Measurements from ENCODE around the gene ZNF417.
"Not testable (repeated sequence)": the region's sequence is repeated elsewhere in the genome, so short reads cannot be mapped to it uniquely, and the experiment has no call there.

ZNF417 gene

GRCh38 chr19:57916168-57916995, at the start of gene ZNF417:
Gene ZNF417 (minus strand): TSS chr19:57916592. CDS start chr19:57916411, 181 bp downstream.
- DNase-seq, result peak; percentile 84

- no peak for DNase-seq
These were observed 48.4 kb upstream of the ZNF417 start for GRCh38 chr19:57964761-57965160.

GRCh38 chr19:57961785-57962184, 45.4 kb upstream of the ZNF417 start:
- DNase-seq, result no peak

GRCh38 chr19:57954996-57955395, 38.6 kb upstream of the ZNF417 start:
- no peak for DNase-seq

GRCh38 chr19:57949702-57950101, 33.3 kb upstream of the ZNF417 start:
- DNase-seq, result no peak

- no peak for DNase-seq
These were observed 32.9 kb upstream of the ZNF417 start for GRCh38 chr19:57949296-57949695.

GRCh38 chr19:57947419-57948134, 31.2 kb upstream of the ZNF417 start, which contains the start of gene ZNF256:
Gene ZNF256 (minus strand): TSS chr19:57947706. CDS start chr19:57947474, 232 bp downstream.
- peak; percentile 95 for DNase-seq

GRCh38 chr19:57947088-57947418, 30.7 kb upstream of the ZNF417 start:
- no peak for DNase-seq

- DNase-seq, result no peak
These were observed 29.9 kb upstream of the ZNF417 start for GRCh38 chr19:57946316-57946715.

GRCh38 chr19:57941593-57941992, 25.2 kb upstream of the ZNF417 start:
- no peak for DNase-seq

- no peak for DNase-seq
These were observed 19.3 kb upstream of the ZNF417 start for GRCh38 chr19:57935731-57936130.

- peak; percentile 48 for DNase-seq
These were observed 18.7 kb upstream of the ZNF417 start, which contains the start of gene ZNF418 for GRCh38 chr19:57934820-57935665. Gene ZNF418 (minus strand): TSS chr19:57935402. CDS start chr19:57933822, 1,580 bp downstream.

GRCh38 chr19:57927587-57927986, 11.2 kb upstream of the ZNF417 start:
- DNase-seq, result no peak

- DNase-seq, result no peak
These were observed 1.9 kb downstream of the ZNF417 start for GRCh38 chr19:57914531-57914930.

GRCh38 chr19:57907394-57907793, 9.0 kb downstream of the ZNF417 start:
- no peak for DNase-seq

GRCh38 chr19:57905258-57905657, 11.1 kb downstream of the ZNF417 start:
- DNase-seq, result no peak

- DNase-seq, result no peak
These were observed 12.7 kb downstream of the ZNF417 start for GRCh38 chr19:57903618-57904184.

GRCh38 chr19:57900311-57900710, 16.1 kb downstream of the ZNF417 start:
- DNase-seq, result no peak

GRCh38 chr19:57890706-57891105, 25.7 kb downstream of the ZNF417 start:
- DNase-seq, result not testable (repeated sequence)

GRCh38 chr19:57888560-57889231, 27.7 kb downstream of the ZNF417 start, which contains the start of gene ZNF814:
Gene ZNF814 (minus strand): TSS chr19:57889037. CDS start chr19:57888802, 235 bp downstream.
- DNase-seq, result peak; percentile 88

- DNase-seq, result no peak
These were observed 28.3 kb downstream of the ZNF417 start for GRCh38 chr19:57888107-57888559.

Measured in stimulated activated CD4-positive, alpha-beta T cell treated with anti-CD3 and anti-CD28 coated beads, Interleukin-15, amount 100 ng/mL, for 24 hours (primary cell).